ENCODE measurements around the gene DOK6. TPM values are rescaled to one million over a fixed set of nuclear protein-coding genes. Genes with fewer than 3 reads are reported as not detected.

Gene DOK6
- total and polyA plus RNA-seq, 8 donors = 0.15 to 1.3 (median 0.33) TPM

GRCh38 chr18:69558052-69558451 lies 157.4 kb downstream of the DOK6 start:
- DNase-seq (no peak), ATAC-seq (no peak), FAIRE-seq (no peak)
- Histone ChIP-seq H3K9me3 (no peaks in the 10 kb centered on the region), H3K4me3 (no peak overlapping the region), H3K4me1 (no peaks in the 10 kb centered on the region), H3K27ac (no peak overlapping the region), H3K36me3 (no peaks in the 10 kb centered on the region), H3K27me3 (no peaks in the 10 kb centered on the region)
- 67 to 83% methylated on average over 2 of the region's 2 CpGs for WGBS, 2 donors
- intact Hi-C loops (cut with DNase I) = no loop called here
- TF ChIP-seq CTCF (IDR thresholded peaks at IDR 0.05) = no peak

- H3K4me3 ChIP-seq = no peak overlapping the region
- ATAC-seq = no peak
- H3K27me3 ChIP-seq = no peaks in the 10 kb centered on the region
- FAIRE-seq = no peak
- no peaks in the 10 kb centered on the region for H3K4me1 ChIP-seq
- DNase-seq = no peak
- no peak overlapping the region for H3K27ac ChIP-seq
- intact Hi-C loops (cut with DNase I) = no loop called here
- H3K36me3 ChIP-seq = no peaks in the 10 kb centered on the region
- no peak for TF ChIP-seq CTCF (IDR thresholded peaks at IDR 0.05)
- H3K9me3 ChIP-seq = no peaks in the 10 kb centered on the region
Observed at GRCh38 chr18:69559604-69560003, 158.9 kb downstream of the DOK6 start.

- FAIRE-seq = no peak
- Histone ChIP-seq H3K4me1 (no peaks in the 10 kb centered on the region), H3K27me3 (no peaks in the 10 kb centered on the region), H3K4me3 (no peak overlapping the region), H3K9me3 (no peaks in the 10 kb centered on the region), H3K27ac (no peak overlapping the region), H3K36me3 (no peaks in the 10 kb centered on the region)
- no peak for ATAC-seq
- 84 to 90% methylated on average over 2 of the region's 2 CpGs for WGBS, 2 donors
- no peak for TF ChIP-seq CTCF (IDR thresholded peaks at IDR 0.05)
- DNase-seq = no peak
- intact Hi-C loops (cut with DNase I) = no loop called here
Observed at GRCh38 chr18:69564602-69565001, 163.9 kb downstream of the DOK6 start.

- TF ChIP-seq CTCF (IDR thresholded peaks at IDR 0.05) = no peak
- Histone ChIP-seq H3K9me3 (no peaks in the 10 kb centered on the region), H3K27ac (no peak overlapping the region), H3K4me1 (no peaks in the 10 kb centered on the region), H3K36me3 (no peaks in the 10 kb centered on the region), H3K4me3 (no peak overlapping the region), H3K27me3 (no peaks in the 10 kb centered on the region)
- intact Hi-C loops (cut with DNase I) = no loop called here
- no peak for ATAC-seq
- FAIRE-seq = no peak
- WGBS, 2 donors = 67 to 74% methylated on average over 10 of the region's 10 CpGs
- DNase-seq = peak in 1 of 6 donors; percentile 31
Observed at GRCh38 chr18:69567813-69568488, 167.3 kb downstream of the DOK6 start.

DNA sequence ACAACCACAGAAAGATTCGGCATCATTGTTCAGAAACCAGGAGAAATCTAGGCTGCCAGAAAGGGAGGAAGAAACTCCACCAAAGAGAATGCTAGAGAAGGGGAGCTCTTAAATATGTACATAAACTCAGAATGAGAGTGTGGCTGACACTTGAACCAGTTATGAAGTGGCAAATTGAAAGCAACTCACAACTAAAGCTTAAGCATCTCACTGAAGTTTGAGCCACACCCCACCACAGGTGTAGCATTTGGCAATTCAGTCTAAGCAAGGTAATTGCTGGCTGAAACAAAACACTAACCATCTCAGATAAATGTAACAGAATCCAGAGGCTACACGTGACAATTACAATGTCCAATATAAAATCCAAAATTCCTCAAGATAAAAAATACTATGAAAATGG lies 168.4 kb downstream of the DOK6 start:
- no peaks in the 10 kb centered on the region for H3K36me3 ChIP-seq
- H3K4me1 ChIP-seq = no peaks in the 10 kb centered on the region
- FAIRE-seq (no peak), ATAC-seq (no peak), DNase-seq (no peak)
- TF ChIP-seq CTCF (IDR thresholded peaks at IDR 0.05) = no peak
- intact Hi-C loops (cut with DNase I) = no loop called here
- H3K27me3 ChIP-seq = no peaks in the 10 kb centered on the region
- no peaks in the 10 kb centered on the region for H3K9me3 ChIP-seq
- H3K4me3 ChIP-seq = no peak overlapping the region
- 74 to 90% methylated on average over 2 of the region's 2 CpGs for WGBS, 2 donors
- H3K27ac ChIP-seq = no peak overlapping the region
